ENCODE measurements around the gene MSL1. TPM values are rescaled to one million over a fixed set of nuclear protein-coding genes. Genes with fewer than 3 reads are reported as not detected.
A peak's percentile ranks its signal among the peaks of the same experiment; 100 is the strongest.

MSL1 gene
- total and polyA plus RNA-seq, 2 of the 13 experiments (the other 11 are each of a cell fraction or from before 2014, with no cell fraction given), result 63.8 to 88.5 TPM

GRCh38 chr17:40097931-40098845, 23.6 kb upstream of the MSL1 start (continued):
- TF ChIP-seq PAXIP1 (CRISPR knock-in tag; conservative IDR thresholded peaks at IDR 0.05) (peak; percentile 93), ZBTB7A (CRISPR knock-in tag; IDR thresholded peaks at IDR 0.05) (peak; percentile 95), POLR2AphosphoS2 (IDR thresholded peaks at IDR 0.05; ENCODE audit: low read depth, low read length) (0 out of 2 replicates have a peak, but pooled peaks have one; percentile 64), ZBTB46 (CRISPR knock-in tag; IDR thresholded peaks at IDR 0.05; ENCODE audit: borderline replicate concordance) (no peak), RORA (CRISPR knock-in tag; IDR thresholded peaks at IDR 0.05) (no peak), HIC2 (CRISPR knock-in tag; IDR thresholded peaks at IDR 0.05; ENCODE audit: low read depth) (peak; percentile 94), JUND (CRISPR knock-in tag; IDR thresholded peaks at IDR 0.05) (peak; percentile 76; the same call in 1 of the 2 replicates), KAT8 (CRISPR knock-in tag; IDR thresholded peaks at IDR 0.05) (peak; percentile 60; the same call in 1 of the 2 replicates), ZNF839 (CRISPR knock-in tag; IDR thresholded peaks at IDR 0.05; ENCODE audit: borderline replicate concordance) (peak; percentile 64; the same call in 1 of the 2 replicates), MEIS1 (CRISPR knock-in tag; IDR thresholded peaks at IDR 0.05; ENCODE audit: borderline replicate concordance) (0 out of 2 replicates have a peak, but pooled peaks have one; percentile 26), MTA3 (CRISPR knock-in tag; IDR thresholded peaks at IDR 0.05) (no peak), REL (CRISPR knock-in tag; conservative IDR thresholded peaks at IDR 0.05) (peak; percentile 19; the same call in 1 of the 2 replicates), ZNF317 (CRISPR knock-in tag; IDR thresholded peaks at IDR 0.05) (peak; percentile 93), MLLT10 (CRISPR knock-in tag; IDR thresholded peaks at IDR 0.05) (no peak), TERF1 (CRISPR knock-in tag; IDR thresholded peaks at IDR 0.05) (0 out of 2 replicates have a peak, but pooled peaks have one; percentile 77), RXRA (CRISPR knock-in tag; IDR thresholded peaks at IDR 0.05) (peak; percentile 93), THAP8 (CRISPR knock-in tag; IDR thresholded peaks at IDR 0.05; ENCODE audit: borderline replicate concordance) (0 out of 2 replicates have a peak, but pooled peaks have one; percentile 18), KDM6A (CRISPR knock-in tag; IDR thresholded peaks at IDR 0.05; ENCODE audit: low read depth) (peak; percentile 76; the same call in 1 of the 2 replicates)
